ENCODE measurements around the gene CDK5RAP1.

CDK5RAP1 gene

GRCh38 chr20:33334111-33334510, 67.2 kb downstream of the CDK5RAP1 start:
- no peaks in the 10 kb centered on the region for H3K36me3 Mint-ChIP-seq
- no peaks in the 10 kb centered on the region for H3K27me3 Mint-ChIP-seq
- no peaks in the 10 kb centered on the region for H3K4me1 Mint-ChIP-seq
- no peak overlapping the region for H3K4me3 Mint-ChIP-seq
- peak overlapping the region; percentile 15 for H3K27ac Mint-ChIP-seq
- H3K9me3 Mint-ChIP-seq: no peaks in the 10 kb centered on the region

- Mint-ChIP-seq H3K27ac (peak overlapping the region; percentile 15), H3K36me3 (no peaks in the 10 kb centered on the region), H3K9me3 (no peaks in the 10 kb centered on the region), H3K4me3 (no peak overlapping the region), H3K27me3 (no peaks in the 10 kb centered on the region), H3K4me1 (no peaks in the 10 kb centered on the region)
Observed at GRCh38 chr20:33333616-33334015, 67.7 kb downstream of the CDK5RAP1 start.

- H3K9me3 Mint-ChIP-seq: no peaks in the 10 kb centered on the region
- H3K4me1 Mint-ChIP-seq: no peaks in the 10 kb centered on the region
- no peaks in the 10 kb centered on the region for H3K36me3 Mint-ChIP-seq
- no peaks in the 10 kb centered on the region for H3K27me3 Mint-ChIP-seq
- no peak overlapping the region for H3K27ac Mint-ChIP-seq
- H3K4me3 Mint-ChIP-seq: no peak overlapping the region
Observed at GRCh38 chr20:33332905-33333456, 68.3 kb downstream of the CDK5RAP1 start.

- Mint-ChIP-seq H3K27ac (no peak overlapping the region), H3K4me1 (no peaks in the 10 kb centered on the region), H3K27me3 (no peaks in the 10 kb centered on the region)
Observed at GRCh38 chr20:33328157-33329137, 72.9 kb downstream of the CDK5RAP1 start.

GRCh38 chr20:33325350-33325749, 76.0 kb downstream of the CDK5RAP1 start:
- no peak overlapping the region for H3K4me3 Mint-ChIP-seq
- no peak overlapping the region for H3K27ac Mint-ChIP-seq

More at GRCh38 chr20:33328157-33329137, 72.9 kb downstream of the CDK5RAP1 start:
- H3K9me3 Mint-ChIP-seq: no peaks in the 10 kb centered on the region
- H3K36me3 Mint-ChIP-seq: no peaks in the 10 kb centered on the region
- no peak overlapping the region for H3K4me3 Mint-ChIP-seq

GRCh38 chr20:33323236-33323635, 78.1 kb downstream of the CDK5RAP1 start:
- Mint-ChIP-seq H3K9me3 (no peaks in the 10 kb centered on the region), H3K36me3 (no peaks in the 10 kb centered on the region), H3K27me3 (no peaks in the 10 kb centered on the region), H3K4me1 (no peaks in the 10 kb centered on the region), H3K27ac (no peak overlapping the region), H3K4me3 (no peak overlapping the region)

More at GRCh38 chr20:33325350-33325749, 76.0 kb downstream of the CDK5RAP1 start:
- Mint-ChIP-seq H3K4me1 (no peaks in the 10 kb centered on the region), H3K9me3 (no peaks in the 10 kb centered on the region), H3K27me3 (no peaks in the 10 kb centered on the region), H3K36me3 (no peaks in the 10 kb centered on the region)

- H3K4me3 Mint-ChIP-seq: no peak overlapping the region
- H3K27ac Mint-ChIP-seq: no peak overlapping the region
- H3K4me1 Mint-ChIP-seq: no peaks in the 10 kb centered on the region
- no peaks in the 10 kb centered on the region for H3K9me3 Mint-ChIP-seq
- no peaks in the 10 kb centered on the region for H3K36me3 Mint-ChIP-seq
- no peaks in the 10 kb centered on the region for H3K27me3 Mint-ChIP-seq
Observed at GRCh38 chr20:33322456-33322855, 78.9 kb downstream of the CDK5RAP1 start.

- no peaks in the 10 kb centered on the region for H3K9me3 Mint-ChIP-seq
- H3K4me1 Mint-ChIP-seq: no peaks in the 10 kb centered on the region
- H3K4me3 Mint-ChIP-seq: no peak overlapping the region
- H3K27ac Mint-ChIP-seq: no peak overlapping the region
- H3K27me3 Mint-ChIP-seq: no peaks in the 10 kb centered on the region
- H3K36me3 Mint-ChIP-seq: no peaks in the 10 kb centered on the region
Observed at GRCh38 chr20:33320006-33320405, 81.3 kb downstream of the CDK5RAP1 start.

- no peak overlapping the region for H3K4me3 Mint-ChIP-seq
- H3K27ac Mint-ChIP-seq: no peak overlapping the region
Observed at GRCh38 chr20:33318096-33318429, 83.3 kb downstream of the CDK5RAP1 start.

GRCh38 chr20:33317424-33318095, 83.8 kb downstream of the CDK5RAP1 start:
- Mint-ChIP-seq H3K36me3 (no peaks in the 10 kb centered on the region), H3K27ac (no peak overlapping the region), H3K27me3 (no peaks in the 10 kb centered on the region), H3K4me3 (no peak overlapping the region), H3K4me1 (no peaks in the 10 kb centered on the region), H3K9me3 (no peaks in the 10 kb centered on the region)

More at GRCh38 chr20:33318096-33318429, 83.3 kb downstream of the CDK5RAP1 start:
- no peaks in the 10 kb centered on the region for H3K9me3 Mint-ChIP-seq
- H3K36me3 Mint-ChIP-seq: no peaks in the 10 kb centered on the region
- no peaks in the 10 kb centered on the region for H3K27me3 Mint-ChIP-seq
- no peaks in the 10 kb centered on the region for H3K4me1 Mint-ChIP-seq

GRCh38 chr20:33316958-33317357, 84.4 kb downstream of the CDK5RAP1 start:
- Mint-ChIP-seq H3K27me3 (no peaks in the 10 kb centered on the region), H3K4me3 (no peak overlapping the region), H3K4me1 (no peaks in the 10 kb centered on the region), H3K9me3 (no peaks in the 10 kb centered on the region), H3K27ac (no peak overlapping the region), H3K36me3 (no peaks in the 10 kb centered on the region)

GRCh38 chr20:33316343-33316742, 85.0 kb downstream of the CDK5RAP1 start:
- no peak overlapping the region for H3K27ac Mint-ChIP-seq
- H3K4me1 Mint-ChIP-seq: no peaks in the 10 kb centered on the region
- no peaks in the 10 kb centered on the region for H3K9me3 Mint-ChIP-seq
- no peak overlapping the region for H3K4me3 Mint-ChIP-seq
- no peaks in the 10 kb centered on the region for H3K36me3 Mint-ChIP-seq
- H3K27me3 Mint-ChIP-seq: no peaks in the 10 kb centered on the region

GRCh38 chr20:33313686-33314314, 87.5 kb downstream of the CDK5RAP1 start:
- Mint-ChIP-seq H3K9me3 (no peaks in the 10 kb centered on the region), H3K27ac (no peak overlapping the region), H3K36me3 (no peaks in the 10 kb centered on the region), H3K4me3 (no peak overlapping the region), H3K4me1 (no peaks in the 10 kb centered on the region), H3K27me3 (no peaks in the 10 kb centered on the region)

GRCh38 chr20:33312583-33312982, 88.7 kb downstream of the CDK5RAP1 start:
- Mint-ChIP-seq H3K27me3 (no peaks in the 10 kb centered on the region), H3K27ac (no peak overlapping the region), H3K36me3 (no peaks in the 10 kb centered on the region), H3K4me3 (no peak overlapping the region), H3K9me3 (no peaks in the 10 kb centered on the region), H3K4me1 (no peaks in the 10 kb centered on the region)

- no peaks in the 10 kb centered on the region for H3K36me3 Mint-ChIP-seq
- H3K27ac Mint-ChIP-seq: no peak overlapping the region
- no peaks in the 10 kb centered on the region for H3K4me1 Mint-ChIP-seq
- no peaks in the 10 kb centered on the region for H3K27me3 Mint-ChIP-seq
- no peak overlapping the region for H3K4me3 Mint-ChIP-seq
- H3K9me3 Mint-ChIP-seq: no peaks in the 10 kb centered on the region
Observed at GRCh38 chr20:33311996-33312395, 89.3 kb downstream of the CDK5RAP1 start.

All from activated naive CD4-positive, alpha-beta T cell treated with anti-CD3 and anti-CD28 coated beads, Interleukin-2, amount 50 U/mL, for 24 hours (primary cell).